H1 (cell line): ENCODE measurements around the gene VPS13D. TPM values are rescaled to one million over a fixed set of nuclear protein-coding genes. Genes with fewer than 3 reads are reported as not detected.

Experiments
- CTCF ChIA-PET: fragments of 300-600 bp; sonication (Branson Sonifier 250); formaldehyde crosslinking; loops from one replicate; lab custom pipeline; 2021; ENCODE audit not compliant: partially characterized antibody; lab: Charles Lee
- POLR2A ChIA-PET: fragments of 300-600 bp; sonication (Branson Sonifier 250); formaldehyde crosslinking; loops from one replicate; lab custom pipeline; 2021; ENCODE audit warnings: inconsistent platforms; ENCODE audit not compliant: partially characterized antibody; lab: Charles Lee
- DNase-seq, 2 experiments: peaks; one replicate each; pipeline versions ENCODE4 v3.0.0 to v3.0.0-alpha.2; 2010 to 2022; ENCODE audit warnings: low spot score in 2 of 2, low read depth in 1 of 2, mixed read lengths in 1 of 2
- FAIRE-seq: peaks from 2 replicates; lab custom pipeline; 2011; peaks lifted over from hg19 to GRCh38; lab: Jason Lieb, UNC
- H2AFZ ChIP-seq: 2 replicates; pipeline ENCODE4 v1.8.1; 2012; ENCODE audit warnings: low read length, inconsistent platforms
- H2AK5ac ChIP-seq: 2 replicates; pipeline ENCODE4 v1.6.1; 2013; ENCODE audit warnings: low read depth, low read length
- H2BK120ac ChIP-seq: replicated peaks from 2 replicates; pipeline ENCODE3; 2013; ENCODE audit warnings: low read depth, low read length, inconsistent platforms
- H2BK12ac ChIP-seq: 2 replicates; pipeline ENCODE4 v1.6.1; 2013; ENCODE audit warnings: low read depth, low read length
- H2BK15ac ChIP-seq: 2 replicates; pipeline ENCODE4 v1.6.1; 2013; ENCODE audit warnings: low read length
- H2BK20ac ChIP-seq: 2 replicates; pipeline ENCODE4 v1.6.1; 2013; ENCODE audit warnings: low read length
- H2BK5ac ChIP-seq: 2 replicates; pipeline ENCODE4 v1.6.1; 2013; ENCODE audit warnings: low read depth, low read length
- H3K14ac ChIP-seq: 2 replicates; pipeline ENCODE4 v1.6.1; 2013; ENCODE audit warnings: inconsistent platforms; ENCODE audit not compliant: insufficient read length
- H3K18ac ChIP-seq: 2 replicates; pipeline ENCODE4 v1.6.1; 2013; ENCODE audit warnings: low read length; ENCODE audit errors: extremely low read depth
- H3K23ac ChIP-seq: 2 replicates; pipeline ENCODE4 v1.6.1; 2013; ENCODE audit warnings: inconsistent platforms; ENCODE audit not compliant: insufficient read length
- H3K23me2 ChIP-seq: 2 replicates; pipeline ENCODE4 v1.6.1; 2013; ENCODE audit warnings: low read depth, low read length
- H3K27ac ChIP-seq: 2 replicates; pipeline ENCODE4 v1.6.1; 2011; ENCODE audit warnings: low read depth, low read length, inconsistent platforms
- H3K27me3 ChIP-seq, 4 experiments: replicated peaks in 1 of 4; 1 replicate in 1 of 4; 2 replicates in 3 of 4; pipeline versions ENCODE4 v1.6.1 to v1.8.1; 2011 to 2013; ENCODE audit warnings: low read length in 3 of 4, mild to moderate bottlenecking in 3 of 4, inconsistent platforms in 2 of 4, mixed read lengths in 2 of 4, moderate library complexity in 1 of 4; ENCODE audit not compliant: control insufficient read depth in 3 of 4, insufficient read depth in 3 of 4; ENCODE audit errors: extremely low read depth in 1 of 4
- H3K36me3 ChIP-seq, 4 experiments: 2 replicates each; pipeline versions ENCODE4 v1.6.1 to v1.8.1; 2011 to 2013; ENCODE audit warnings: mild to moderate bottlenecking in 4 of 4, low read length in 3 of 4, moderate library complexity in 2 of 4, control low read depth in 1 of 4, inconsistent platforms in 1 of 4; ENCODE audit not compliant: insufficient read depth in 4 of 4, control insufficient read depth in 2 of 4
- H3K4ac ChIP-seq: replicated peaks from 2 replicates; pipeline ENCODE3; 2013; ENCODE audit warnings: low read length, low read depth, mixed read lengths, inconsistent platforms; ENCODE audit not compliant: insufficient read length
- H3K4me1 ChIP-seq, 4 experiments: replicated peaks in 1 of 4; 1 replicate in 1 of 4; 2 replicates in 3 of 4; pipeline versions ENCODE4 v1.6.1 to v1.8.1; 2011 to 2013; ENCODE audit warnings: low read length in 3 of 4, inconsistent platforms in 2 of 4, mixed read lengths in 1 of 4; ENCODE audit not compliant: insufficient read depth in 4 of 4, control insufficient read depth in 3 of 4
- H3K4me2 ChIP-seq, 2 experiments: 2 replicates each; pipeline versions ENCODE4 v1.6.1 to v1.8.1; 2011 to 2013; ENCODE audit warnings: low read depth in 2 of 2, low read length in 2 of 2, control low read depth in 1 of 2, inconsistent platforms in 1 of 2, mild to moderate bottlenecking in 1 of 2; ENCODE audit not compliant: insufficient read depth in 1 of 2
- H3K4me3 ChIP-seq, 4 experiments: fragments of 200-600, 300-600 bp in 1 of 4; sonication (generic), shearing (Covaris generic), sonication (Bioruptor Twin) in 1 of 4; 2 replicates each; pipeline versions ENCODE4 v1.5.1 to v1.8.1; 2011 to 2016; ENCODE audit warnings: low read length in 4 of 4, low read depth in 3 of 4, control low read depth in 2 of 4, inconsistent platforms in 2 of 4, mild to moderate bottlenecking in 2 of 4, mixed read lengths in 1 of 4, moderate library complexity in 1 of 4; ENCODE audit not compliant: insufficient read depth in 2 of 4; ENCODE audit errors: extremely low read depth in 1 of 4
- H3K56ac ChIP-seq: replicated peaks from 2 replicates; pipeline ENCODE3; 2013; ENCODE audit warnings: low read depth, mild to moderate bottlenecking, mixed read lengths, low read length, inconsistent platforms; ENCODE audit not compliant: insufficient read length
- H3K79me1 ChIP-seq: 2 replicates; pipeline ENCODE4 v1.6.1; 2013; ENCODE audit warnings: low read depth, low read length, control low read depth
- H3K79me2 ChIP-seq, 2 experiments: 2 replicates each; pipeline versions ENCODE4 v1.6.1 to v1.8.1; 2012 to 2013; ENCODE audit warnings: low read length in 2 of 2, mild to moderate bottlenecking in 2 of 2, inconsistent platforms in 1 of 2; ENCODE audit not compliant: insufficient read depth in 2 of 2, control insufficient read depth in 1 of 2
- H3K9ac ChIP-seq, 4 experiments: replicated peaks in 1 of 4; 1 replicate in 1 of 4; 2 replicates in 3 of 4; pipeline versions ENCODE4 v1.6.1 to v1.8.1; 2011 to 2013; ENCODE audit warnings: low read depth in 3 of 4, low read length in 3 of 4, control low read depth in 2 of 4, mild to moderate bottlenecking in 2 of 4, moderate library complexity in 2 of 4, inconsistent platforms in 1 of 4; ENCODE audit errors: extremely low read depth in 1 of 4
- H3K9me3 ChIP-seq, 2 experiments: 2 replicates each; pipeline versions ENCODE4 v1.6.1 to v1.8.1; 2012 to 2013; ENCODE audit warnings: mild to moderate bottlenecking in 2 of 2, moderate library complexity in 2 of 2, control low read depth in 1 of 2, inconsistent platforms in 1 of 2, low read depth in 1 of 2, low read length in 1 of 2, mixed read lengths in 1 of 2; ENCODE audit not compliant: insufficient read depth in 2 of 2
- H4K20me1 ChIP-seq, 2 experiments: replicated peaks in 1 of 2; 2 replicates each; pipeline versions ENCODE3 to v1.8.1; 2011 to 2013; ENCODE audit warnings: inconsistent platforms in 2 of 2, low read length in 2 of 2, mild to moderate bottlenecking in 1 of 2; ENCODE audit not compliant: insufficient read depth in 2 of 2, control insufficient read depth in 1 of 2
- H4K5ac ChIP-seq: 2 replicates; pipeline ENCODE4 v1.6.1; 2013; ENCODE audit warnings: low read length, low read depth, mixed read lengths, inconsistent platforms; ENCODE audit not compliant: insufficient read length
- H4K8ac ChIP-seq: 2 replicates; pipeline ENCODE4 v1.8.0; 2013; ENCODE audit warnings: mild to moderate bottlenecking, moderate library complexity, low read length, inconsistent platforms; ENCODE audit not compliant: insufficient read depth; ENCODE audit errors: extremely low read depth
- H4K91ac ChIP-seq: replicated peaks from 2 replicates; pipeline ENCODE3; 2013; ENCODE audit warnings: low read length, mixed read lengths, inconsistent platforms; ENCODE audit not compliant: insufficient read length
- MAFK ChIP-seq: IDR thresholded peaks from 2 replicates; pipeline ENCODE4 v1.6.1; 2012; ENCODE audit warnings: low read depth, mild to moderate bottlenecking, improper control_type of control experiment, low read length
- PHF8 ChIP-seq: fragments of 200-600 bp; sonication (generic); conservative IDR thresholded peaks from 2 replicates; pipeline ENCODE4 v1.7.1; 2012; ENCODE audit warnings: low read depth, mild to moderate bottlenecking, inconsistent platforms, low read length, moderate library complexity
- TEAD4 ChIP-seq: IDR thresholded peaks from 2 replicates; pipeline ENCODE4 v1.6.1; 2012; ENCODE audit warnings: low read depth, low read length, inconsistent platforms, mixed read lengths
- WGBS, 2 experiments: shearing (Covaris generic) in 1 of 2; methylation state at CpG; one replicate each; pipeline versions ENCODE4 v1.1.6 to v1.1.7; 2013 to 2015; ENCODE audit warnings: low lambda C conversion rate in 2 of 2, mixed read lengths in 2 of 2, inconsistent platforms in 1 of 2, low coverage in 1 of 2, missing lambda C conversion rate in 1 of 2; ENCODE audit not compliant: insufficient replicate concordance in 2 of 2, insufficient coverage in 1 of 2, insufficient read length in 1 of 2; ENCODE audit errors: extremely low coverage in 1 of 2, missing lambda C conversion rate in 1 of 2; 5-methylcytosine and 5-hydroxymethylcytosine counted together
- polyA plus RNA-seq, 7 experiments: library from polyadenylated mRNA; depleted of rRNA in 3 of 7; stranded (reverse) in 5 of 7; unstranded in 2 of 7; fragments of >200 nt in 5 of 7; fragments of 200-250 nt in 2 of 7; gene quantifications; 1 replicate in 5 of 7; 2 replicates in 1 of 7; 4 replicates in 1 of 7; pipeline versions ENCODE4 v1.2.1 to v1.2.3, GENCODE V29; 2011 to 2013; ENCODE audit warnings: missing spikeins in 2 of 7, mixed read lengths in 2 of 7
- total RNA-seq: library from RNA; stranded (reverse); fragmentation: NEBNext Ultra II Directional; extraction: Animal tissue kit (Norgen Biotek cat#: 25700); gene quantifications from 2 replicates; pipeline ENCODE4 v1.2.1, GENCODE V29; 2021

The VPS13D gene
- total and polyA plus RNA-seq, 2 of the 8 experiments (the other 6 are each of a cell fraction or from before 2014, with no cell fraction given) = 10.9 to 31.2 TPM

DNA sequence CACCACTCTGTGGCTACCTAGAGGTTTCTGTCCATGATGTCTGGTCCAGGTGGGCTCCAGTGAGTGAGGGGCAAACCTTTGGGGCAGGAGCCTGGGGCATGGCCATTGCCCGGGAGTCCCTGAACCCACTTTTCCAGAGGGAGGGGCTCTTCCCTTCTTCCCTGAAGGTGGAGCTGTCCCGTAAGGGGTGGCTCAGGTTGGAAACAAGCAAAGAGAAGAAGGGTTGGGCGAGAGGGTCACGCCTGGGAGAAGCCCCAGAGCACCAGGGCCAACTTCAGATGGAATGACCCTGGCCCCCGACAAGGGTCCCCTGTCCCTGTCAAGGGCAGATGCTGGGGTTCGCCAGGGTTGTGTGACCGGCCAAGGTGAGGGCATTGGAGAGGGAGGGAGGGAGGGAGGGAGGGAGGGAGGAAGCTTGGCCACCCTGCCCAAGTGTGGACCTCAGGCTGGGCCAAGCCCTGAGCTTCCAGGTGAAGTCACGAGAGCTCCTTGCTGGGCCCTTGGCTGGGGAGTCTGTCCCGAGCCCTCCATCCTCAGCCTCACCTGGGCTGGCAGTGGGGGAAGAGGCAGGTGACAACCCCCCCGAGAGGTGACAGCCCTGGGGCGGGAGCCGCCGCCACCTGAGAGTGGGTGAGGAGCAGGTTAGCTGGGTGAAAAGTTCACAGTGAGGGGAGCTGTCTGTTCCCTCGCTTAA is 318.6 kb downstream of the VPS13D start:
- H2AFZ ChIP-seq = no peak overlapping the region
- H3K4me3 ChIP-seq = no peak overlapping the region
- H3K9me3 ChIP-seq = no peaks in the 10 kb centered on the region
- no peak overlapping the region for H3K18ac ChIP-seq
- no peaks in the 10 kb centered on the region for H3K23me2 ChIP-seq
- no peak overlapping the region for H2BK15ac ChIP-seq
- no peak overlapping the region for H3K4ac ChIP-seq
- H4K20me1 ChIP-seq = no peaks in the 10 kb centered on the region
- no peak overlapping the region for H2BK20ac ChIP-seq
- no peak overlapping the region for H3K23ac ChIP-seq
- FAIRE-seq = no peak
- no peak overlapping the region for H2BK120ac ChIP-seq
- TF ChIP-seq MAFK = no peak
- TF ChIP-seq PHF8 = no peak
- no peak for TF ChIP-seq TEAD4
- H3K79me1 ChIP-seq = no peaks in the 10 kb centered on the region
- H3K27ac ChIP-seq = no peak overlapping the region
- ChIA-PET POLR2A (no interaction called here), CTCF (interaction anchor here (1.5 kb wide), 1 partner anchor 110 kb away, joined by 8 read pairs; no protein-coding TSS in a partner anchor)
- peaks cover 0 to 9% (median 4%) of the 10 kb centered on the region in 4 experiments; a peak in 4 of 7 replicates for H3K4me1 ChIP-seq
- 89% methylated on average over 13 of the region's 14 CpGs; no CpG with 5 or more reads in 1 of the 2 experiments for WGBS, 2 experiments
- no peak for DNase-seq
- H2AK5ac ChIP-seq = no peak overlapping the region
- H3K14ac ChIP-seq = no peak overlapping the region
- no peak overlapping the region for H4K8ac ChIP-seq
- H4K5ac ChIP-seq = no peak overlapping the region
- H3K79me2 ChIP-seq = no peaks in the 10 kb centered on the region
- no peak overlapping the region for H3K4me2 ChIP-seq
- no peak overlapping the region for H3K9ac ChIP-seq
- no peaks in the 10 kb centered on the region for H3K27me3 ChIP-seq
- H3K56ac ChIP-seq = no peak overlapping the region
- no peak overlapping the region for H2BK12ac ChIP-seq
- no peak overlapping the region for H2BK5ac ChIP-seq
- no peak overlapping the region for H4K91ac ChIP-seq
- no peaks in the 10 kb centered on the region for H3K36me3 ChIP-seq
